NCI-H1436 (cell line): ENCODE data around the gene PIP5KL1.

Experiments used
- DNase-seq: peaks from one replicate; lab custom pipeline; 2025; lab: John Stamatoyannopoulos, UW

Gene PIP5KL1

DNA sequence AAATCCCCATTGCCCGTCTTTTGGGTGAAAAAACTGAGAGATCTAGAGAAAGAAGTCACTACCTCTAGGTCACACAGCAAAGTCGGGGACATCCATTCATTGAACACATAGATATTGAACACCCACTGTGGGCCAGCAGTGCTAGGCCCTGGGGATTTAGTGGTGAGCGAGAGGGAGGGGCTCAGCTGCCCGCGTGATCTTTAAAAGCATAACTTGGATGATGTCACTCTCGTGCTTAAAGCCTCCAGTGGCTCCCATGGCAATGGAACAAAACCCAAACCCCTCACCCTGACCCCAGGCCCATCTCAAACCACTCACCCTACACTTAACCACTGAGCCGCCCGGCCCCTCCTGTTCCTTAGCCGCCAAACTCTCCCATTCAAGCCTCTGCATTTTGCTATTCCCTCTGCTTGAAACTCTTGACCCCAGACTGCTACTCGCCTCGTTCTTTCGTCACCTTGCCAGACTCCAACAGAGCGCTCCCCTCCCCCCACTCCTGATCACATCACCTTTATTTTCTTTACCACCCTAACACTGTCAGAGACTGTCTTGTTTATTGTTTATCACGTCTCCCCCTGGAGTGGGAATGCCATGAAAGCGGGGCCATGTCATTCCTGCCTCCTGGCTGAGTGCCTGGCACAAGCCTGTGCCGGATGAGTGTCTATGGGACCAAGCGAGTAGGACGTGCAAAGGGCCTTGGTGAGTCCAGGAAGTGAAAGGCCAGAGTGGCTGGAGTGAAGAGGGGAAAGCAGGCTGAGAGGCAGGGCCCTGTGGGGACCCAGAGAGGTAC lies 710 bp upstream of the PIP5KL1 start:
- peak; percentile 40 for DNase-seq

DNA sequence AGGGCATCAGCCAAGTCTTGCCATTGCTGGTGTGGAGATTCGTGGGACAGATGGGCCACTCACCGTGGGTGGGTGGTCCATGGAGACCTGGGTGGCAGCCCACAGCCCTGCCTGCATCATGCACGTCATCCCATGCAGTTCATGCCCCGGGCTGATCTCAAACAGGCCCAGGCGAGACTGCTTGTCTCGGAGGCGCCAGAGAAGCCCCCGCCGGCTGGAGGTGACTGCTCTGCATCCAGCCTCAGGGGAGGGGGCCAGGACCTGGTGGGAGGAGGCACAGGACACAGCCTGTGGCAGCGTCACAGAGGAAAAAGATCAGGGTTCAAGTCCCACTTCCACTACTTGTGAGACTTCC lies 975 bp downstream of the PIP5KL1 start:
- no peak for DNase-seq

- no peak for DNase-seq
Measured at GRCh38 chr9:127928676-127929624, 1.6 kb downstream of the PIP5KL1 start.

DNA sequence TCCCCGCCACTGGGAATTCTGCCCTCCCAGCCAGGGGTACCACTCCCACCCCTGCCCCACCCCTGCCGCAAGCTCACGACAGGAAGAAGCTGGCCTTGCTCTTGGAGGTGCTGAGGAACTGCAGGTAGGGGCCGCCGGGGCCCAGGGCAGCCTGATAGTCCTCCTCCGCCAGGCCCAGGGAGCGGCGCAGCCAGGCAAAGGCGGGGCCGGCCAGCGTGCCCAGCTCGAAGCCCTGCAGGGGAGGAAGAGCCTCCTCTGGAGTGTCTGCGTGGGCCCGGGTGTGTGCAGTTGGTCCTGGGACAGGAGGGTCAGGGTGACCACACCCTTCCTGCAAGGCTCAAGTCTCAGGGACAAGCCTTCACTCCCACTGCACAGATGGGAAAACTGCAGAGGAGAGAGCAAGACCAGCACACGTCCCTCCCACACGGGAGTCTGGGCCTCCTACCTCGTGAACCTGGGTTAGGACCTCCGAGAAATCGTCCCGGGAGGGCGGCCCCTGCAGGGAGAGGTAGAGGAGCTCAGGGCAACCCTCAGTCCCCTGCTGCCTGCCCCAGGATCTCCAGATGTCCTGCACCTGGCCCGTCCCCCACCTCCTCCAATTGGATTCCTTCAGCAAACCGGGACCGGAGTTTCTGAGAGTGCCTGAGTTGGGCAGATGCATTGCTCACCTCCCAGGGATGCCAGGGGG lies 2.4 kb downstream of the PIP5KL1 start:
- no peak for DNase-seq

GRCh38 chr9:127927201-127927987 lies 3.2 kb downstream of the PIP5KL1 start:
- DNase-seq = peak; percentile 73

DNA sequence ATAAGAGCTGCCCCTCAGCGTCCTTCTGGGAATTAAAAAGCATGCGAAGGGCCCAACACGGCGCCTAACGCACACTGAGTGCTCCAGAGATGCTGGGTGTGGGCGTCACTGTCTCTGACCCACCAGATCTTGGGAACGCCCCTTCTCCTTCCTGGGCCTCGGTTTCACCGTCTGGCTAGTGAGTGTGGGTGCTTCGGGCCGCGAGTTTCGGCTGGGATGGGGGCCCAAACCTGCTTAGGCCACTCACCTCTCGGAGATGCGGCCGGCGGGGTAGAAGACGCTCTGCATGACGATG lies 3.7 kb downstream of the PIP5KL1 start:
- no peak for DNase-seq

DNA sequence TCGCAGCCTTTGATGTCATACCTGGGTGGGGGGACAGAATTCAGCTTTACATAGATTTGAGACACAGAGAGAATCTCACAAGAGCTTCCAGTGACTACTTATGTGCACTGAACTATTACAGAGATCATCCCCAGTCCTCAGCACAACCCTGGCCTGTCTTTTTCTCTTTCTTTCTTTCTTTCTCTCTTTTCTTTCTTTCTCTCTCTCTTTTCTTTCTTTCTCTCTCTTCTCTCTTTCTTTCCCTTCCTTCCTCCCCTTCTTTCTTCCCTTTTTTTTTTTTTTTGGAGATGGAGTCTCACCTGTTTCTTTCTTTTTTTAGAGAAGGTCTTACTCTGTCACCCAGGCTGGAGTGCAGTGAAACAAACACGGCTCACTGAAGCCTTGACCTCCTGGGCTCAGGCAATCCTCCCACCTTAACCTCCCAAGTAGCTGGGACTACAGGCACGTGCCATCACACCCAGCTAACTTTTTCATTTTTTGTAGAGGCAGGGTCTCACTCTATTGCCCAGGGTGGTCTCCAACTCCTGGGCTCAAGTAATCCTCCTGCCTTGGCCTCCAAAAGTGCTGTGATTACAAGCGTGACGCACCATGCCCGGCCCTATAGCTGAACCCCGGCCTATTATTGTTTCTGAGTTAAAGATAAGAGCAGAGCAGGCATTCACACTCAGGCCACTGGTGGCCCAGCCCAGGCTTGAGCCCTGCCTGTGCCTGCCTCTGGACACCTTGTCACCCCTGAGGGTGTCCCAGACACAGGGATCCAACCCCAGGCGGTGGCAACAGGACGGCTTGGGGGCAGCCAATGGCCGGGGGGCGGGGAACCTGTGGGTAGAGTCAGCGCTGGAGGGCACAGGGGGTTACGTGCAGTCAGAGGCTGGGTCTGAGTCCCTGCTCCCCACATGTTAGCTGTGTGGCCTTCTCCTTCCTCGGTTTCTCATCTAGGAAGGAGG lies 4.3 kb downstream of the PIP5KL1 start:
- no peak for DNase-seq

DNA sequence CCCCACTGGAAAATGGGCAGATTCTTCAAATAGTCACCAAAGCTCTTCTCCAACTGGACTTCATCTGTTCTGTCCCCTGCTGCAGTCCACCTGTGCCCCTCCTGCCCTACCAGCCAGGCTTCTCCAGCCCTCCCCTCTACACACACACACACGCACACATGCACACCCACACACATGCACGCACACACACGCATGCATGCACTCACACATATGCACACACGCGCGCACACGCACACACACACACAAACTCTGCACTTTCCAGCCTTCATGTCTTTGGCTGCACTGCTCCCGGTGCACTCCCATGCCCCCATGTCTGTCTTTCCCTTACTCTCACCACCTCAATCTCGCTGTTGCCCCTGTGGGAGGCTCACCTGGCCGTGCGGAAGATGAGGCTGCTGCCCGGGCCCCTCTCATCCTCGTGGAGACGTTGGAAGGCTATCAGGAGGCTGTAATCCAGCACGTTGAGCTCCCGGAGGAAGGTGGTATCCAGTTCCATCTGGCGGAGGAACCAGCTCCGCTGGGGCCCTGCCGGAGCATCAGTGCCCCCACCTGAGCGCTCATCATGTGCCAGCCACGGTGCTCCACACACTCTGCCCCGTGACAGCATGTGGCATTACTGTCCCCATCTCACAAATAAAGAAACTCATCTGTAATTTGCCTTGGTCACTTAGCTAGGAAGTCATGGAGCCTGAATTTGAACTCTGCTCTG lies 5.7 kb downstream of the PIP5KL1 start:
- DNase-seq = no peak

DNA sequence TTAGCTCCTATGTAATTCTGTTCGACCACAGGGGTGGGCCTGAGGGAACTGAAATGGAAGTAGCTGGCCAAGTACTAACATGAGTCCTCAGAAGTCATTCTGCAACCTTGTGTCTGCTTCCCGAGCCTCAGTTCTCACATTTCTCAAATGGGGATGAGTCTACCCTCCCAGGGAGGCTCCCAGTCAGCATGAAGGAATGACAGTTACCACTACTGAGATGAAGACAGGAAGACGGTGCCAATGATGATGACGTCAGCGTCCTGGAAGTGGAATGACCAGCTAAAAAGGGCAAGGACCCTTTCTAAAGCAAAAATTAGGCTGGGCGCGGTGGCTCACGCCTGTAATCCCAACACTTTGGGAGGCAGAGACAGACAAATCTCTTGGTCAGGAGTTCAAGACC lies 6.8 kb downstream of the PIP5KL1 start:
- DNase-seq = no peak

DNA sequence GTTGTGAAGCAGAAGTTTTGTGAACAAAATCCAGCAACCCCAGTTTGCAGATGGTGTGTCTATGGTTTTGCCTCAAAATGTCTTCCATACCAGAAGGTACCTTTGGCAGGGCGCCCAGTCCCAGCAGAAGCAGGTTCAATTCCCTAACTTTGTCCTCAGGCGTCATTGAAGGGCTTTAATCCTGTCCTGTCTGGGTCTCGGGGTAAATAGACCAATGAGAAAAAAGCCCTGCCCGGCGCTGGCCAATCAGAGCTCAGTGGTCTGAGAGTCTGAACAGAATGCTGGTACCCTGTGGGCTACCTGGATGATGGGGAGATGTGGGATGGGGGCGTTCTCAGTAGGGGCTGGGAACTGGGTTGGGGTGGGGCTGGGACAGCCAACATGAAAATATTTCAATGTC lies 7.5 kb downstream of the PIP5KL1 start:
- no peak for DNase-seq

DNA sequence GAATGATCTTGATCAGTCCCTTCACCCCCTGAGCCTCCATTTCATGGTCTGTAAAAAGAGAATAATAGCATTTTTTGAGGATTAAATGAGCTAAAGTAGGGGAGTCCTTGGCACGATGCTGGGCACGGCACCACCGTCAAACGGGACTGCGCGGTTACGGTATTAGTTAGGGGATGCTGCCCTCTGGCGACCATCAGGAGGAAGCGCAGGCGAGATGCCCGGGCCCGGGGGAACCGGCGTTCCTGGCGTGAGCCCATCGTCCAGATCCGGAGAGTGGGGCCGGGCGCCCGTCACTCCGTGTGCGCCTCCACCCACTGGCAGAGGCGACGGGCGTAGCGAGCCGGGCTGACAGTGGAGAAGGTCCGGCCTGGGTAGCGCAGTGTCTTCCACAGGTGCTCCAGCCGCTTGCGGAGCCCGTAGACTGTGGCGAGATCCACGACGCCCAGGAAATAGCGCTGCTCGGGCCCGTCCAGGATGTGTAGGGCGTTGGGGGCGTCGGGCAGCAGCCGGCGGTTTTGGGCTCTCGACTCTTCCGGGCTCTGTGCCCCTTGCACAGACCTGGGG lies 8.9 kb downstream of the PIP5KL1 start:
- DNase-seq = peak; percentile 31

- no peak for DNase-seq
Measured at GRCh38 chr9:127920794-127921193, 9.8 kb downstream of the PIP5KL1 start.

DNA sequence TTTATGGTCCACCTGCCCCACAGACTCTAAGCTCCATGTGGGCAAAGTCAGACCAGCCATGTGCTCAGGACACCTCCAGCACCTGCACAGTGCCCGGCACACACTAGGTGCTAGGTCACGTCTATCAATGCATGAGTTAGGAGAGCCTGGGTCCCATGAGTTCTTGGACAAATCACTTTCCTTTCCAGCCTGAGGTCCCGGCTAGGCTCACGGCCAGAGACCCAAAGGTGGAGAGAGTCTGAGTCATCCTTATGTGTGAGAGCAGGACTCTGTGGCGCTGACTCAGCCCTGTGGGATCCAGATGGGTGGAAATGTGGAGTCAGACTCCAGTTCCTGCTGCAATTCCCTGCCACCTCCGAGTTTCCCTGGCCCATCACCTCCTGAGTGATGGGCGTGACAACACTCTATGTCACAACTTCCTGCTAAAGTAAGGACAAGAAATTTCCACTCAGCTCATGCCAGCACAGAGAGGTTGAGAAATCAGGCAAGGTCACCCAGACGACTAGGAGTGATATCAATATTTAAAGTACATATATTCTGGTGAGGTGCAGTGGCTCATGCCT lies 11.2 kb downstream of the PIP5KL1 start:
- DNase-seq = no peak

GRCh38 chr9:127918183-127919107 lies 12.1 kb downstream of the PIP5KL1 start:
- DNase-seq = no peak

DNA sequence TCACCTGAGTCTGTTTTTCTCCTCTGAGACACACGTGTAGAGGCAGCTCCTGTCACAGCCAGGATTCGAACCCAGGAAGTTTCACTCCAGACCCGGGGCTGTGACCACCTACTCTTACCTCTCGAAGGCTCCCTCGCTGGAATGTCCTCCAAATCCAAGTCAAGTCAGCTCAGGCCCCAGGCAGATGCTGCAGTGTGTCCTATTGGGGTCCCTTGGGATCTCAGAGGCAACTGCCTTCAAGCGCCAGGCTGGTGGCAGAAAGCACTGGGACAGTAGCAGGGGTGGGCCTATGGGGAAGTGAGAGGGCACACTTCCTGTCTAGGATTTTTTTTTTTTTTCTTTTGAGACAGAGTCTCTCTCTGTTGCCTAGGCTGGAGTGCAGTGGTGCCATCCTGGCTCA lies 13.0 kb downstream of the PIP5KL1 start:
- no peak for DNase-seq

DNA sequence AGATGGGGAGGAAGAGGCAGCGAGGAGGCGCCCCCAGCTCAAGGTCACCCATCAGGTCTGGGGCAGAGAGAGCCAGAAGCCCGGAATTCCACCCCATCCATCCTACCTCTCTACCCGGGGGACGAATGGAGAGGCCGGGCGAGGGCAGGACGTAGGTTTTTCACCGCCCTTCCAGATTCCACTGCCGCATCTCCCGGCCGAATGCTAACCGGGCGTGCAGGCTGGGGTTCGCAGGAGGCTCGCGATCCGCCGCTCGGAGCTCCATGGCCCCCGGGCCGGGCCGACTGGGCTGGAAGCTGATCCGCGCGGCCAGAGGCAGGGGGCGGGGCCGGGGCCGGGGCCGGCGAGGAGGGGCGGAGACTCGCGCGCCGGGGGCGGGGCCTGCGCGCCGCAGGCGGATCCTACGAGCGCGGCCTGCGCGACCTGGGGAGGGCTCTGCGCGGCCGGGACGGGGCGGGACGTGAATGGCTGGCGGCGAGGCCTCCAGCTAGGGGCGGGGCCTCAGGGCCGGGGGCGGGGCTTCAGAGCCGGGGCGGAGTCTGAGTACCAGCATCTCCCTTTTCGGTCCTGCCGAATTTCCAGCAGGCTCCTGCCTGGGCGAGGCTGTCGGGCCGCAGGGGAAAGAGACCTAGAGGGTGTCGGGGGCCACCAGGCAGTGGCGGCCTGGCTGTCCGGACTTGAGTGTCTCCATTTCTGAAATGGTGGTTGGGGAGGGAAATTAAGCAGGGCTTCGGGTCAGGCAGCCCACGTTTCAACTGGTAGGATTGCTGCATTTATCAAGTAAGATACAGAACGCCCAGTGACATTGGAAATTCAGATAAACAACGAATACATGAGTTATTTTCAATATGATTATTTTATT lies 13.6 kb downstream of the PIP5KL1 start, which contains the start of gene ST6GALNAC4:
Gene ST6GALNAC4, minus strand, starts transcription at position 322 of the 862 bp plus-strand sequence. CDS start 622 bp downstream, outside the sequence.
- DNase-seq = peak; percentile 88
